OCI-LY3 (cell line): Measurements from ENCODE around the gene ARL17A.
A peak's percentile ranks its signal among the peaks of the same experiment; 100 is the strongest.
"Not testable (repeated sequence)": the region's sequence is repeated elsewhere in the genome, so short reads cannot be mapped to it uniquely, and the experiment has no call there.

ENCODE experiments used
- H2AFZ ChIP-seq: fragments of 200-600, 300-600 bp; shearing (Covaris generic); 2 replicates; pipeline ENCODE4 v1.6.0; 2014; ENCODE audit warnings: antibody characterized with exemption, low read depth, low read length
- H3K27ac ChIP-seq: fragments of 200-600, 300-600 bp; sonication (generic); 2 replicates; pipeline ENCODE4 v1.5.1; 2014; ENCODE audit warnings: mild to moderate bottlenecking, low read length, moderate library complexity, mixed read lengths
- H3K27me3 ChIP-seq: fragments of 200-600, 300-600 bp; sonication (generic); 2 replicates; pipeline ENCODE4 v1.6.1; 2014; ENCODE audit warnings: low read depth, low read length, mixed read lengths
- H3K36me3 ChIP-seq: fragments of 200-600, 300-600 bp; sonication (generic); replicated peaks from 2 replicates; pipeline ENCODE3; 2014; ENCODE audit warnings: low read depth, low read length, mixed read lengths
- H3K4me1 ChIP-seq: fragments of 300-600, 200-600 bp; sonication (generic); 2 replicates; pipeline ENCODE4 v1.6.1; 2014; ENCODE audit warnings: low read length, mixed read lengths
- H3K4me2 ChIP-seq: fragments of 200-600, 300-600 bp; sonication (generic); 2 replicates; pipeline ENCODE4 v1.6.1; 2014; ENCODE audit warnings: low read length, mixed read lengths
- H3K4me3 ChIP-seq: fragments of 300-600, 200-600 bp; sonication (generic); 2 replicates; pipeline ENCODE4 v1.5.1; 2014; ENCODE audit warnings: antibody characterized with exemption, mild to moderate bottlenecking, low read length, moderate library complexity
- H3K79me2 ChIP-seq: fragments of 300-600, 200-600 bp; shearing (Covaris generic); 2 replicates; pipeline ENCODE4 v1.6.1; 2014; ENCODE audit warnings: mild to moderate bottlenecking, low read length, mixed read lengths
- H3K9ac ChIP-seq: fragments of 300-600, 200-600 bp; shearing (Covaris generic); 2 replicates; pipeline ENCODE4 v1.6.0; 2014; ENCODE audit warnings: mild to moderate bottlenecking, low read length, moderate library complexity
- H3K9me3 ChIP-seq: fragments of 200-600, 300-600 bp; shearing (Covaris generic); 2 replicates; pipeline ENCODE4 v1.6.1; 2014; ENCODE audit warnings: low read length, mixed read lengths; ENCODE audit not compliant: insufficient read depth
- H4K20me1 ChIP-seq: fragments of 200-600, 300-600 bp; sonication (generic); 2 replicates; pipeline ENCODE4 v1.6.1; 2016; ENCODE audit warnings: low read length, mixed read lengths; ENCODE audit not compliant: insufficient read depth

Gene ARL17A

DNA sequence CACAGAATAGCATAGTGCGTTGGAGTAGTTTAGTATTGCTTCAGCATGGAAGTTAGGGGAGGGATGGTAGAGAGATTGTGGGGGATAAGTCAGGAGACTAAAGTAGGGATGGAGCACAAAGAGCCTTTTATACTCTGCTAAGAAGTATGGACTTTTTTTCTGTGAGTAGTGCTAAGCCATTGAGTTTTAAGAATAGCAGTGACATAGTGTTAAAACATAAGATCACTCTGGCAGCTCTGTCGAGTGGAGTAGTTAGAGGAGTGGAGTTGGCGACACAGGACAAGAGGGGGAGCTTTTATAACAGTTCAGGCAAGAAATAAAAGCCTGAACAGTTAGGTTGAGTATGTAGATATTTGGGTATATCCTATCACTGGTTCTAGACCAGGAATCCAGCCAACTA is 100.7 kb downstream of the ARL17A start:
- not testable (repeated sequence) for H3K4me2 ChIP-seq, H3K9ac ChIP-seq, H3K27me3 ChIP-seq, H3K27ac ChIP-seq, H3K36me3 ChIP-seq, H3K4me3 ChIP-seq, H2AFZ ChIP-seq, H3K4me1 ChIP-seq, H4K20me1 ChIP-seq, H3K79me2 ChIP-seq, H3K9me3 ChIP-seq

DNA sequence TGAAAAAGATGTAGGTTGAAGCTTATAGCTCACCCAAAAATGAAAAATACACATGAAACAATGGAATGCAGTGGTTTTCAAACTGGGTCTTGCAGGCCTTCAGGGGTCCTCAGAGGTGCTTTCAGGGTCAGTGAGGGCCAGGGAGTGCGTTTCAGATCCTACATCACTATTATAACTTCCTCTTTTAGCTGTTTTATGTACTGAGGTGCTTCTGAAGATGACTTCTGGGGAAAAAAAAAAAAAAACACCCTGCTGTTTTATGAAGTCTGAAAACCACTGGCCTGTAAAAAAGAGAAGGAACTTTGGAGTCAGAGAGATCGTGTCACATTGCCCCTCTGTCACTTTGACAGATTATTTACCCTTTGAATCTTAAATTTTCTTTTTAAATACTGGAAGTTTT is 103.9 kb downstream of the ARL17A start:
- H3K9ac ChIP-seq, H3K27me3 ChIP-seq, H3K36me3 ChIP-seq, H3K9me3 ChIP-seq, H3K4me3 ChIP-seq, H3K4me1 ChIP-seq, H3K4me2 ChIP-seq, H2AFZ ChIP-seq, H3K79me2 ChIP-seq, H4K20me1 ChIP-seq: not testable (repeated sequence)
- H3K27ac ChIP-seq, result peak overlapping the region; percentile 70

DNA sequence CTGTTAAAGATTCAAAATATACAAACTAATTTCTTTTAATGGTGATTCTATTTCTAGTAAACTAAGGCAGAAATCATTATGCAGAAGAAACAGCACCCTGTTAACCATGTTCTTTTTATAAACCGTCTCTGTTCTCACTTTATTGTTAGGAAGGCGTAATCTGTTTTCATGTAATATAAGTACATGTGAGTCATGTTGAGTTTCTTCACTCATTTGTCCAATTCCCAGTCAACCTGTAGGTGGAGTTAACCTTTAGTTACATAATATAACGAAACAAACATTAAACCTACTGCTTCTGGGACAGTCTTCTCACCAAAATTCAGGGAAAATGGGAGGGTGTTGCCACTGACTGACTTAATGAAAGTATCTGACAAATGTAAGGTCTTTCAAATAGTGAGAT is 105.0 kb downstream of the ARL17A start:
- H3K9me3 ChIP-seq, H3K4me1 ChIP-seq, H4K20me1 ChIP-seq, H3K36me3 ChIP-seq, H3K4me2 ChIP-seq, H3K79me2 ChIP-seq, H2AFZ ChIP-seq, H3K9ac ChIP-seq, H3K4me3 ChIP-seq, H3K27me3 ChIP-seq: not testable (repeated sequence)
- peak overlapping the region; percentile 70 for H3K27ac ChIP-seq

DNA sequence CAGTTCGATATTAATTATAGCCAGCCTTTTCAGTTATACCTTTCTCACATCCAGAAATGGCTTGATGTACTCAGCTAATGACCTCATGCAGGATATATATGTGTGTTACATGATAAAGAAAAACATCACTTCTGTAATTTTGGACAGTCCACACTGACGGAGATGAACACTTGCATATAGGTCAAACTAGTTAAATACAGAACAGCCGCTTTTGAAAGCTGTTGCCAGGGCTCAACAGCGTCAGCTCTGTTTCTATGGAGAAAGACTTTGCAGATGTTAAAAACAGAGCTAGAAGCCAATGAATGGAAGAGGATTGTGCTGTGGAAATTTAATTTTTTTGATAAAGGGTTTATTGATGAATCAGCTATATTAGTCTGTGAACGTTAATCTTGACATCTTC is 111.9 kb downstream of the ARL17A start:
- not testable (repeated sequence) for H3K4me1 ChIP-seq, H3K4me3 ChIP-seq, H4K20me1 ChIP-seq, H3K27ac ChIP-seq, H3K27me3 ChIP-seq, H3K4me2 ChIP-seq, H3K9ac ChIP-seq, H2AFZ ChIP-seq, H3K9me3 ChIP-seq, H3K79me2 ChIP-seq, H3K36me3 ChIP-seq
